ENCODE measurements around the gene PLXNB2.
A peak's percentile ranks its signal among the peaks of the same experiment; 100 is the strongest.
"Not testable (repeated sequence)": the region's sequence is repeated elsewhere in the genome, so short reads cannot be mapped to it uniquely, and the experiment has no call there.

Gene PLXNB2

GRCh38 chr22:50339945-50340879 lies 32.8 kb upstream of the PLXNB2 start:
- Histone ChIP-seq H3K4me3 (ENCODE audit: low read depth in 1 of 5, low read length in 5 of 5) (no peak overlapping the region), H3K9ac (ENCODE audit: low read length in 5 of 5) (no peak overlapping the region), H3K27me3 (ENCODE audit: control insufficient read depth in 5 of 5, insufficient read depth in 4 of 5, low read length in 5 of 5) (no peaks in the 10 kb centered on the region), H3K4me1 (ENCODE audit: control insufficient read depth in 5 of 5, insufficient read depth in 5 of 5, low read length in 5 of 5) (peaks cover 0 to 12% (median 10%) of the 10 kb centered on the region in 5 donors), H3K36me3 (ENCODE audit: control insufficient read depth in 5 of 5, insufficient read depth in 5 of 5, low read length in 5 of 5) (no peaks in the 10 kb centered on the region), H3K9me3 (ENCODE audit: control insufficient read depth in 5 of 5, low read length in 5 of 5) (no peaks in the 10 kb centered on the region), H3K27ac (ENCODE audit: low read depth, low read length) (no peak overlapping the region)

- H3K36me3 ChIP-seq (ENCODE audit: control insufficient read depth in 5 of 5, insufficient read depth in 5 of 5, low read length in 5 of 5) = no peaks in the 10 kb centered on the region
- no peak overlapping the region for H3K9ac ChIP-seq (ENCODE audit: low read length in 5 of 5)
- no peak overlapping the region for H3K27ac ChIP-seq (ENCODE audit: low read depth, low read length)
- H3K4me3 ChIP-seq (ENCODE audit: low read depth in 1 of 5, low read length in 5 of 5) = no peak overlapping the region
- peaks cover 0 to 12% (median 10%) of the 10 kb centered on the region in 5 donors for H3K4me1 ChIP-seq (ENCODE audit: control insufficient read depth in 5 of 5, insufficient read depth in 5 of 5, low read length in 5 of 5)
- no peaks in the 10 kb centered on the region for H3K9me3 ChIP-seq (ENCODE audit: control insufficient read depth in 5 of 5, low read length in 5 of 5)
- no peaks in the 10 kb centered on the region for H3K27me3 ChIP-seq (ENCODE audit: control insufficient read depth in 5 of 5, insufficient read depth in 4 of 5, low read length in 5 of 5)
Measured at GRCh38 chr22:50338860-50339462, 31.5 kb upstream of the PLXNB2 start.

GRCh38 chr22:50338042-50338573 lies 30.7 kb upstream of the PLXNB2 start:
- H3K9me3 ChIP-seq (ENCODE audit: control insufficient read depth in 5 of 5, low read length in 5 of 5) = no peaks in the 10 kb centered on the region
- no peak overlapping the region for H3K27ac ChIP-seq (ENCODE audit: low read depth, low read length)
- no peaks in the 10 kb centered on the region for H3K36me3 ChIP-seq (ENCODE audit: control insufficient read depth in 5 of 5, insufficient read depth in 5 of 5, low read length in 5 of 5)
- no peak overlapping the region for H3K9ac ChIP-seq (ENCODE audit: low read length in 5 of 5)
- H3K4me3 ChIP-seq (ENCODE audit: low read depth in 1 of 5, low read length in 5 of 5) = no peak overlapping the region
- no peaks in the 10 kb centered on the region for H3K27me3 ChIP-seq (ENCODE audit: control insufficient read depth in 5 of 5, insufficient read depth in 4 of 5, low read length in 5 of 5)
- peaks cover 0 to 12% (median 10%) of the 10 kb centered on the region in 5 donors for H3K4me1 ChIP-seq (ENCODE audit: control insufficient read depth in 5 of 5, insufficient read depth in 5 of 5, low read length in 5 of 5)

- H3K36me3 ChIP-seq (ENCODE audit: control insufficient read depth in 5 of 5, insufficient read depth in 5 of 5, low read length in 5 of 5) = no peaks in the 10 kb centered on the region
- no peak overlapping the region for H3K4me3 ChIP-seq (ENCODE audit: low read depth in 1 of 5, low read length in 5 of 5)
Measured at GRCh38 chr22:50337262-50338041, 30.0 kb upstream of the PLXNB2 start.

GRCh38 chr22:50334433-50334832 lies 27.0 kb upstream of the PLXNB2 start:
- H3K27me3 ChIP-seq (ENCODE audit: control insufficient read depth in 5 of 5, insufficient read depth in 4 of 5, low read length in 5 of 5); H3K4me1 ChIP-seq (ENCODE audit: control insufficient read depth in 5 of 5, insufficient read depth in 5 of 5, low read length in 5 of 5); H3K4me3 ChIP-seq (ENCODE audit: low read depth in 1 of 5, low read length in 5 of 5); H3K9ac ChIP-seq (ENCODE audit: low read length in 5 of 5); H3K9me3 ChIP-seq (ENCODE audit: control insufficient read depth in 5 of 5, low read length in 5 of 5); H3K27ac ChIP-seq (ENCODE audit: low read depth, low read length); H3K36me3 ChIP-seq (ENCODE audit: control insufficient read depth in 5 of 5, insufficient read depth in 5 of 5, low read length in 5 of 5): not testable (repeated sequence)

More at GRCh38 chr22:50337262-50338041, 30.0 kb upstream of the PLXNB2 start:
- Histone ChIP-seq H3K9ac (ENCODE audit: low read length in 5 of 5) (no peak overlapping the region), H3K4me1 (ENCODE audit: control insufficient read depth in 5 of 5, insufficient read depth in 5 of 5, low read length in 5 of 5) (peaks cover 0 to 6% (median 5%) of the 10 kb centered on the region in 5 donors), H3K27me3 (ENCODE audit: control insufficient read depth in 5 of 5, insufficient read depth in 4 of 5, low read length in 5 of 5) (no peaks in the 10 kb centered on the region), H3K9me3 (ENCODE audit: control insufficient read depth in 5 of 5, low read length in 5 of 5) (no peaks in the 10 kb centered on the region), H3K27ac (ENCODE audit: low read depth, low read length) (no peak overlapping the region)

GRCh38 chr22:50329236-50329635 lies 21.8 kb upstream of the PLXNB2 start:
- H3K4me1 ChIP-seq (ENCODE audit: control insufficient read depth in 5 of 5, insufficient read depth in 5 of 5, low read length in 5 of 5) = peaks cover 3 to 23% (median 17%) of the 10 kb centered on the region in 5 donors
- H3K9me3 ChIP-seq (ENCODE audit: control insufficient read depth in 5 of 5, low read length in 5 of 5) = no peaks in the 10 kb centered on the region
- H3K27me3 ChIP-seq (ENCODE audit: control insufficient read depth in 5 of 5, insufficient read depth in 4 of 5, low read length in 5 of 5) = no peaks in the 10 kb centered on the region
- no peak overlapping the region for H3K9ac ChIP-seq (ENCODE audit: low read length in 5 of 5)
- no peak overlapping the region for H3K27ac ChIP-seq (ENCODE audit: low read depth, low read length)
- no peaks in the 10 kb centered on the region for H3K36me3 ChIP-seq (ENCODE audit: control insufficient read depth in 5 of 5, insufficient read depth in 5 of 5, low read length in 5 of 5)
- no peak overlapping the region for H3K4me3 ChIP-seq (ENCODE audit: low read depth in 1 of 5, low read length in 5 of 5)

GRCh38 chr22:50327711-50328019 lies 20.2 kb upstream of the PLXNB2 start:
- no peaks in the 10 kb centered on the region for H3K9me3 ChIP-seq (ENCODE audit: control insufficient read depth in 5 of 5, low read length in 5 of 5)
- H3K4me1 ChIP-seq (ENCODE audit: control insufficient read depth in 5 of 5, insufficient read depth in 5 of 5, low read length in 5 of 5) = peaks cover 3 to 23% (median 17%) of the 10 kb centered on the region in 5 donors
- H3K4me3 ChIP-seq (ENCODE audit: low read depth in 1 of 5, low read length in 5 of 5) = peak overlapping the region; percentile 72 to 86 (median 75)
- peak overlapping the region; percentile 87 for H3K27ac ChIP-seq (ENCODE audit: low read depth, low read length)
- no peaks in the 10 kb centered on the region for H3K36me3 ChIP-seq (ENCODE audit: control insufficient read depth in 5 of 5, insufficient read depth in 5 of 5, low read length in 5 of 5)
- H3K27me3 ChIP-seq (ENCODE audit: control insufficient read depth in 5 of 5, insufficient read depth in 4 of 5, low read length in 5 of 5) = no peaks in the 10 kb centered on the region
- peak overlapping the region; percentile 26 to 98 (median 91) for H3K9ac ChIP-seq (ENCODE audit: low read length in 5 of 5)

GRCh38 chr22:50326956-50327710 lies 19.7 kb upstream of the PLXNB2 start, which contains the start of gene DENND6B:
DENND6B (minus strand) TSS chr22:50327012; CDS start chr22:50326988, 24 bp downstream.
- H3K9ac ChIP-seq (ENCODE audit: low read length in 5 of 5) = peak within 1 kb of the TSS; percentile 26 to 98 (median 91)
- no peaks in the 10 kb centered on the region for H3K36me3 ChIP-seq (ENCODE audit: control insufficient read depth in 5 of 5, insufficient read depth in 5 of 5, low read length in 5 of 5)
- peak within 1 kb of the TSS; percentile 72 to 86 (median 75) for H3K4me3 ChIP-seq (ENCODE audit: low read depth in 1 of 5, low read length in 5 of 5)
- no peaks in the 10 kb centered on the region for H3K9me3 ChIP-seq (ENCODE audit: control insufficient read depth in 5 of 5, low read length in 5 of 5)
- peak within 1 kb of the TSS; percentile 87 for H3K27ac ChIP-seq (ENCODE audit: low read depth, low read length)
- H3K4me1 ChIP-seq (ENCODE audit: control insufficient read depth in 5 of 5, insufficient read depth in 5 of 5, low read length in 5 of 5) = peaks cover 3 to 23% (median 17%) of the 10 kb centered on the region in 5 donors
- no peaks in the 10 kb centered on the region for H3K27me3 ChIP-seq (ENCODE audit: control insufficient read depth in 5 of 5, insufficient read depth in 4 of 5, low read length in 5 of 5)

GRCh38 chr22:50326225-50326955 lies 18.9 kb upstream of the PLXNB2 start:
- H3K9ac ChIP-seq (ENCODE audit: low read length in 5 of 5) = peak overlapping the region in 4 of 5 donors; percentile 51 to 71 (median 60)
- H3K27ac ChIP-seq (ENCODE audit: low read depth, low read length) = no peak overlapping the region
- H3K4me3 ChIP-seq (ENCODE audit: low read depth in 1 of 5, low read length in 5 of 5) = peak overlapping the region; percentile 68 to 86 (median 71)
- no peaks in the 10 kb centered on the region for H3K27me3 ChIP-seq (ENCODE audit: control insufficient read depth in 5 of 5, insufficient read depth in 4 of 5, low read length in 5 of 5)
- no peaks in the 10 kb centered on the region for H3K9me3 ChIP-seq (ENCODE audit: control insufficient read depth in 5 of 5, low read length in 5 of 5)
- peaks cover 3 to 23% (median 17%) of the 10 kb centered on the region in 5 donors for H3K4me1 ChIP-seq (ENCODE audit: control insufficient read depth in 5 of 5, insufficient read depth in 5 of 5, low read length in 5 of 5)
- H3K36me3 ChIP-seq (ENCODE audit: control insufficient read depth in 5 of 5, insufficient read depth in 5 of 5, low read length in 5 of 5) = no peaks in the 10 kb centered on the region

Data from subcutaneous abdominal adipose tissue (tissue), 5 donors.